Thoracic aorta (tissue), 2 donors: ENCODE data around the gene PRAMEF15. TPM values are rescaled to one million over a fixed set of nuclear protein-coding genes. Genes with fewer than 3 reads are reported as not detected.
"Not testable (repeated sequence)": the region's sequence is repeated elsewhere in the genome, so short reads cannot be mapped to it uniquely, and the experiment has no call there.

Source experiments
- ATAC-seq: fragments of 150-250 bp; one replicate; pipeline ENCODE4 v1.8.0; 2017; ENCODE audit warnings: low read depth; ENCODE audit not compliant: insufficient number of reproducible peaks, low FRiP score
- DNase-seq: peaks from one replicate; pipeline ENCODE4 v3.0.0-alpha.2; 2020; ENCODE audit warnings: low spot score
- H3K27ac ChIP-seq, 2 donors: fragments of 200-600 bp; sonication (generic); 1 replicate in 1 of 2; 2 replicates in 1 of 2; pipeline ENCODE4 v1.5.1; 2016; ENCODE audit warnings: mild to moderate bottlenecking in 2 of 2, moderate library complexity in 2 of 2
- H3K27me3 ChIP-seq: fragments of 200-600 bp; sonication (generic); replicated peaks from 2 replicates; pipeline ENCODE4 v1.6.0; 2016; ENCODE audit warnings: mild to moderate bottlenecking; ENCODE audit not compliant: insufficient read depth
- H3K36me3 ChIP-seq: fragments of 200-600 bp; sonication (generic); one replicate; pipeline ENCODE4 v1.5.1; 2016
- H3K4me1 ChIP-seq, 2 donors: fragments of 200-600 bp; sonication (generic); 1 replicate in 1 of 2; 2 replicates in 1 of 2; pipeline versions ENCODE4 v1.5.1 to v1.6.0; 2016; ENCODE audit warnings: low read depth in 2 of 2, mild to moderate bottlenecking in 1 of 2; ENCODE audit not compliant: control insufficient read depth in 1 of 2
- H3K4me3 ChIP-seq: fragments of 200-600 bp; sonication (generic); 2 replicates; pipeline ENCODE4 v1.5.1; 2016; ENCODE audit warnings: mild to moderate bottlenecking
- H3K9me3 ChIP-seq: fragments of 200-600 bp; sonication (generic); 2 replicates; pipeline ENCODE4 v1.5.1; 2016
- total RNA-seq, 2 donors: library from RNA; depleted of rRNA; stranded (reverse); fragments of >200 nt; gene quantifications; one replicate each; pipeline versions ENCODE4 v1.1.0 to v1.2.3, GENCODE V29; 2016

The PRAMEF15 gene
- total RNA-seq = not detected

DNA sequence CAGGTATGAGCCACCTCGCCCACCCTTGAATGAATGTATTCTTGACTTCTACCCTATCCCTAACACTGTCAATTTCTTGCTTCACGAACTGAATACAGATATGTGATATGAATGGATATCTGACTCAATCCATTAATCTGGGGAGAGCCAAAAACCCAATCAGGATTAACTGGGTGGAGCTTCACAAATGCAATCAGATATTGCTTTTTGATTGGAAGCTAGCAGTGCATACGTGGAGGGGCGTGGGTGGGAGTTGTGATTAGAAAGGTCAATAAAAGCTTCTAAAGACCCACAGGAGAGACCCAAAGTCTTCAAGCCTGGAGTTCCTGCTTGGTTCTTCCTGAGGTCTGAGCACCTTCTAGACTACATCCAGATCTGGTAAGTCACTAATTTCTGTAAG is at the start of gene PRAMEF15:
Gene PRAMEF15, plus strand, starts transcription at position 301 of the 400 bp plus-strand sequence. CDS start 2,827 bp downstream, outside the sequence.
- not testable (repeated sequence) for DNase-seq, H3K36me3 ChIP-seq, ATAC-seq, H3K9me3 ChIP-seq, H3K27ac ChIP-seq, H3K27me3 ChIP-seq, H3K4me1 ChIP-seq, H3K4me3 ChIP-seq

DNA sequence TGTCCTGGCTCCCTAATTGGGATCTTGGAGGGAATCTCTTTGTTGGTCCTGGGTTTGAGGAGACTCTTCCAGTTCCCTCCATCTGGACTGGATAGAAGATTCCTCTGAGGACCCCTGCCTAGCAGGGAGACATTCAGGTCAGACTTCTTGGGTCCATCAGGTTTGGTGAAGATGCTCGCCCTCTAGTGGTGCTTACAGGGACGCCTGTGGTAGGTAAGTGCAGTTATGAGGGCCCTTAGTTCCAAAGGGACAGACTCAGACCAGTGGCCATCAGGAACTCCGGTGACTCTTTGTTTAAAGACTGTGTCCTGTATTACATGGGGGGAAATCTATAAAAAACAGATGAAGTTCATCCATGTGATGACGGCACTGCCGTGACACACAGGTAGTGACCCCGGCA is 38.4 kb upstream of the PRAMEF15 start:
- ATAC-seq, DNase-seq, H3K27ac ChIP-seq, H3K27me3 ChIP-seq, H3K9me3 ChIP-seq, H3K4me3 ChIP-seq, H3K36me3 ChIP-seq, H3K4me1 ChIP-seq: not testable (repeated sequence)

DNA sequence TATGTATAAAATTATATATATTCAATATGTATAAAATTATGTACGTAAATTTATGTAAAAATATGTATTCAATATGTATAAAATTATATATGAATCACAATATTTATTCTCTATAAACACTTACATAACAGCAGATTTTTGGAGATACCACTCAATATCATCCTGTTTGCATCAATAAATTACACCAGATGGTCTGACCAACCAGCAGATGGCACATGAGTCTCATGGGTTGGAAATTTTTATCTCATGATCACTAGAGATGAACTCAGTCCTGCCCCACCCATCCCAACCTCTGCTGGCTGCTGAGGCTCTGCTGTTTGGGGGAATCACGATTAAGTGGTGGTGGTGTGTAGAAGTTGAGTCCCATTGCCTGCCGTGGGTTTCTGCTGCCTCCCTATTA is 35.8 kb upstream of the PRAMEF15 start:
- not testable (repeated sequence) for H3K27me3 ChIP-seq, DNase-seq, H3K4me1 ChIP-seq, H3K4me3 ChIP-seq, ATAC-seq, H3K27ac ChIP-seq, H3K9me3 ChIP-seq, H3K36me3 ChIP-seq

DNA sequence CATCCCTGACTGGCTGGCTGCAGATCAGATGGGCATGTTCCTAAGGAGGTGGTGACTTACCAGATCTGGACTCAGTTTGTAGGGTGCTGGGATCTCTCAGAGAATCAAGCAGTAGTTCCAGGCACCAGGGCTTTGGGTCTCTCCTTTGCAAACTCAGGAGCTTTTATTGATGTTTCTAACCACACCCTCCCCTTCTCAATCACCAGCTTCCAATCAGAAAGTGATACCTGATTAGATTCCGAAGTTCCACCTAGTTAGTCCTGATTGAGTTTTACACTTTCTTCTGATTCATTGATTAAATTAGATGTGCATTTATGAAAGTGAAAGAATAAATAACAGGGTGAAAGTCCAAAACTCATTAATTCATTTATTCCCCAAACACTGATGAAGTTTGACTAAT is 30.3 kb upstream of the PRAMEF15 start, which contains the start of gene PRAMEF8:
Gene PRAMEF8, minus strand, starts transcription at position 101 of the 400 bp plus-strand sequence. CDS start 1,046 bp downstream, outside the sequence.
- not testable (repeated sequence) for H3K27ac ChIP-seq, H3K36me3 ChIP-seq, ATAC-seq, DNase-seq, H3K4me3 ChIP-seq, H3K9me3 ChIP-seq, H3K4me1 ChIP-seq, H3K27me3 ChIP-seq

DNA sequence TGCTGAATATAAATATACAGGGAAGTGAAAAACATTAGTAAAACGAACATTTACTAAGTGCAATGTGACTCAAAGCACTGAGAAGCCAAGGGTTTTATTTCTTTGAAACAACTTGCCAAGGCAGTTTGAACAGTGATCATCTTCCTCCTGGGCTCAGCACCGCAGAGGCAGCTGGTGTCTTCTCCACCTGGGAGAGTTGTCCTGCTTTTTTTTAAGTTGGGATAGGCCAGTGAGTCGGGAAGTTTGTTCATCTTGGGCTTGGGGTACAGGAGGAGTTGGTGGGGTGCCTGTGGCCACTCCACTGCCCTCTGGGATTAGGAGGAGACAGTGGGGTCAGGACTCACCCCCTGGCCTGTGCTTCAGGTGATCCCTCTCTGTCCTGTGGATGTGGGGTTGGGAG is 26.4 kb upstream of the PRAMEF15 start:
- ATAC-seq, H3K36me3 ChIP-seq, H3K4me3 ChIP-seq: not testable (repeated sequence)

DNA sequence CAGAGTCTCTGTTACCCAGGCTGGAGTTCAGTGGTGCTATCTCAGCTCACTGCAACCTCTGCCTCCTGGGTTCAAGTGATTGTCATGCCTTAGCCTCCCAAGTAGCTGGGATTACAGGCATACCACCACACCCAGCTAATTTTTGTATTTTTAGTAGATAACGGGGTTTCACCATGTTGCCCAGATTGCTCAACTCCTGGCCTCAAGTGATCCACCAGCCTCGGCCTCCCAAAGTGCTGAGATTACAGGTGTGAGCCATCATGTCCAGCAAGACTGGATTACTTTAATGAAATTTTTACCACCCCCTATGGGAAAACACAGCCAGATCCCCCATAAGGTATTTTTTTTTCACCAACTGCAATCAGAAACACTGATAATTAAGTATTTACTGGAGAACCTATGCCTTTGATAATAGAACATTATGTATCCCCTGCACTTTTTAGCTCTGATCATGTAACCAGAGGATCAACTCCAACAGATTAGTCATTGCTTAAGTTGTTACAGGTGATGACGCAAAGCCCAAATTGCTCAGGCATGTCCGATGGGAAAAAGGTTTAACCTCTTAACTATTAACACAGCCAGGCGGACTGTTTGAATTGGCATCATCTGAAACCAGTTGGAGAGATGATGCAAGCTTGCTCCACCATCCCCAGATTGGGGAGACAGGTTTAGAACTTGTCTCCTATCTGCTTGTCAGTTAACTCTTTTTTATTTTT is 18.0 kb upstream of the PRAMEF15 start:
- not testable (repeated sequence) for DNase-seq, H3K36me3 ChIP-seq, H3K9me3 ChIP-seq, H3K27ac ChIP-seq, H3K4me1 ChIP-seq, ATAC-seq, H3K27me3 ChIP-seq, H3K4me3 ChIP-seq

More for the DNA sequence above, 26.4 kb upstream of the PRAMEF15 start:
- not testable (repeated sequence) for H3K9me3 ChIP-seq, DNase-seq, H3K27me3 ChIP-seq, H3K27ac ChIP-seq, H3K4me1 ChIP-seq

DNA sequence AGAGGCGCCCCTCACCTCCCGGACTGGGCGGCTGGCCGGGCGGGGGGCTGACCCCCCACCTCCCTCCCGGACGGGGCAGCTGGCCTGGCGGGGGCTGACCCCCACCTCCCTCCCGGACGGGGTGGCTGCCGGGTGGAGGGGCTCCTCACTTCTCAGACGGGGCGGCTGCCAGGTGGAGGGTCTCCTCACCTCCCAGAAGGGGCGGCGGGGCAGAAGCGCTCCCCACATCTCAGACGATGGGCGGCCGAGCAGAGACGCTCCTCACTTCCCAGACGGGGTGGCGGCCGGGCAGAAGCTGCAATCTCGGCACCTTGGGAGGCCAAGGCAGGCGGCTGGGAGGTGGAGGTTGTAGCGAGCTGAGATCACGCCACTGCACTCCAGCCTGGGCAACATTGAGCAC is 16.7 kb upstream of the PRAMEF15 start:
- not testable (repeated sequence) for H3K36me3 ChIP-seq, ATAC-seq, H3K4me3 ChIP-seq, H3K27me3 ChIP-seq, DNase-seq, H3K9me3 ChIP-seq, H3K4me1 ChIP-seq, H3K27ac ChIP-seq

DNA sequence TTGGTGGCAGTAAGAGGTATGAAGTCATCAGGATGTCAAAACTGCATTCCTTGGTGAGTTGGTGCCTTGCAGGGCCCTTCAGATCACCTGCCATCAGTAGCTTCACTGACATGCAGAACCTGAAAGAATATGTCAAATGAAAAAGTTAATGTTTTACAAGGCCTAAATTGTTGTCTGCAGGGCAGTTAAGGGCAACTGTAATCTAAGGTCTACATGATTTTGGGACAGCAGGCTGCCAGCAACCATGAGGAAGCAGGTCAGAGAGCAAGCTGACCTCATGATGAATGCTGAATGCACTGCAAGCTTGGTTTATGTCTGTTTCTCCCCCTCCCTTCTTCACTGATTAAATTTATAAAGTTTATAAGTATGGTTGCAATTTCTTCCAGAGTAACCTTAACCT is 13.2 kb upstream of the PRAMEF15 start:
- not testable (repeated sequence) for H3K4me3 ChIP-seq, H3K4me1 ChIP-seq, DNase-seq, H3K27ac ChIP-seq, ATAC-seq, H3K9me3 ChIP-seq, H3K27me3 ChIP-seq, H3K36me3 ChIP-seq

DNA sequence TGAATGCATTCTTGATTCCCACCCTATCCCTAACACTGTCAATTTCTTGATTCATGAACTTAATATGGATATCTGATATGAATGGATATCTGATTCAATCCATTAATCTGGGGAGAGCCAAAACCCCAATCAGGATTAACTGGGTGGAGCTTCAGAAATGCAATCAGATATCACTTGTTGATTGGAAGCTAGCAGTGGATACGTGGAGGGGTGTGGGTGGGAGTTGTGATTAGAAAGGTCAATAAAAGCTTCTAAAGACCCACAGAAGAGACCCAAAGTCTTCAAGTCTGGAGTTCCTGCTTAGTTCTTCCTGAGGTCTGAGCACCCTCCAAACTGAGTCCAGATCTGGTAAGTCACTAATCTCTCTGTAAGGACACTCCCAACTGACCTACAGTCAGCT is 12.1 kb upstream of the PRAMEF15 start, which contains the start of gene PRAMEF33:
Gene PRAMEF33, plus strand, starts transcription at position 301 of the 400 bp plus-strand sequence. CDS start 2,416 bp downstream, outside the sequence.
- H3K27me3 ChIP-seq, DNase-seq, H3K4me3 ChIP-seq, ATAC-seq, H3K27ac ChIP-seq, H3K9me3 ChIP-seq, H3K36me3 ChIP-seq, H3K4me1 ChIP-seq: not testable (repeated sequence)

DNA sequence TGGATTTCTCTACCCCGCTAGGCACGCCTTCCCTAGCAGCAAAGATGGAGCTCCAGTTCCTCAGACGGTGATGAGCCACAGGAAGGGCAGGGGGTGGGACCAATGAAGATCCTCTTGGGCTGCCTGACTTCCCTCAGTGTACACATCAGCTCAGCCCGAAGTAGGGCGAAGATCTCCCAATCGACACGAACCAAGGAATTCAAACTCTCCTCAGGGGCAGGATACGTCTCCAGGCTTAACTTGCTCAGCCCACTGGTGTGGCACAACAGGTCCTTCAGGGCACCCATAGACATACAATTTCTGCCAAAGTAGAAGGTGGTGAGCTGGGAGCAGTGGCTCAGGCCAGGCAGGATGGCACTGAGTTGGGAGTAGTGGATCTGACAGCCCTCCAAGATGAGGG is 27.1 kb downstream of the PRAMEF15 start:
- not testable (repeated sequence) for H3K27ac ChIP-seq, H3K27me3 ChIP-seq, H3K9me3 ChIP-seq, ATAC-seq, H3K4me1 ChIP-seq, DNase-seq, H3K4me3 ChIP-seq, H3K36me3 ChIP-seq

DNA sequence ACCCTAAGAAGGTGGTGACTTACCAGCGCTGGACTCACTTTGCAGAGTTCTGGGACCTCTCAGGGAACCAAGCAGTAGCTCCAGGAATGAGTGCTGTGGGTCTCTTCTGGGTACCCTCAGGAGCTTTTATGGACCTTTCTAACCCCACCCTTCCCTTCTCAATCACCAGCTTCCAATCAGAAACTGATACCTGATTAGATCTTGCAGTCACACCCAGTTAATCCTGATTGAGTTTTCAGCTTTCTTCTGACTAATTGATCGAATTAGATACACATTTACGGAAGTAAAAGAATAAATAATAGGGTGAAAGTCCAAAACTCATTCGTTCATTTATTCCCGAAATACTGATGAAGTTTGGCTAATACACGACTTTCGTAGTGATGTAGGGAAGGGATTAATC is 31.7 kb downstream of the PRAMEF15 start, which contains the start of gene PRAMEF14:
Gene PRAMEF14, minus strand, starts transcription at position 101 of the 400 bp plus-strand sequence. CDS start 1,820 bp downstream, outside the sequence.
- not testable (repeated sequence) for H3K9me3 ChIP-seq, H3K27me3 ChIP-seq, DNase-seq, H3K27ac ChIP-seq, ATAC-seq, H3K4me1 ChIP-seq, H3K36me3 ChIP-seq, H3K4me3 ChIP-seq

DNA sequence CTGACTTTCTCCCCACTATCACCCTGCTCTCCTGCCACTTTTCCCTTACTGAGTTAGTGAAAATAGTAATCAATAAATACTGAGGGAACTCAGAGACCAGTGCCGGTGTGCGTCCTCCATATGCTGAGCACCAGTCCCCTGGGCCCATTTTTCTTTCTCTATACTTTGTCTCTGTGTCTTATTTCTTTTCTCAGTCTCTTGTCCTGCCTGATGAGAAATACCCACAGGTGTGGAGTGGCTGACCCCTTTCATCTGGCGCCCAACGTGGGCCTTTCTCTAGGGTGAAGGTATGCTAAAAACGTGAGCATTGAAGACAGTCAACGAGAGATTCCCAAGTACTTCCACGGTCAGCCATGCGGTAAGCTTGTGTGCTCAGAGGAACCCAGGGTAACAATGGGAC is 38.1 kb downstream of the PRAMEF15 start:
- not testable (repeated sequence) for H3K36me3 ChIP-seq, DNase-seq, H3K4me3 ChIP-seq, H3K27ac ChIP-seq, H3K9me3 ChIP-seq, H3K27me3 ChIP-seq, ATAC-seq, H3K4me1 ChIP-seq

DNA sequence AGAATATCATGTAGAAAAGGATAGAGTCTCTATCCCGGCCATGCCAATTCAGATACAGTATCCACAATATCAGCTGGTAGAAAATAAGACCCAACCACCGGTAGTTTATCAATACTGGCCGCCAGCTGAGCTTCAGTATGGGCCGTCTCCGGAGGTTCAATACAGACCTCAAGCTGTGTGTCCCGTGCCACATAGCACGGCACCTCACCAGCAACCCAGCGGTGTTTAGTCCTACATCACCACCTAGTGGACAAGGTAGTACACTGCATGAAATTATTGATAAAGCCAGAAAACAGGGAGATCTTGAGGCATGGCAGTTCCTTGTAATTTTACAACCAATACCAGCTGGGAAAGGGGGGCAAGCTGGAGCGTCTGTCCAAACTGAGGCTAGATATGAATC is 39.1 kb downstream of the PRAMEF15 start:
- H3K4me3 ChIP-seq, H3K36me3 ChIP-seq, ATAC-seq, DNase-seq, H3K4me1 ChIP-seq, H3K27me3 ChIP-seq, H3K27ac ChIP-seq, H3K9me3 ChIP-seq: not testable (repeated sequence)
